Keratinocyte (primary cell): ENCODE results near the gene R3HDM2. TPM values are rescaled to one million over a fixed set of nuclear protein-coding genes. Genes with fewer than 3 reads are reported as not detected.
A peak's percentile ranks its signal among the peaks of the same experiment; 100 is the strongest.

Experiments
- DNase-seq: peaks from one replicate; pipeline ENCODE4 v3.0.0-alpha.2; 2011; ENCODE audit warnings: low read depth, missing footprints, low spot score
- FAIRE-seq: peaks from 2 replicates; lab custom pipeline; 2011; peaks lifted over from hg19 to GRCh38; lab: Jason Lieb, UNC
- H2AFZ ChIP-seq: 2 replicates; pipeline ENCODE4 v1.6.0; 2012; ENCODE audit warnings: low read length, control low read depth, inconsistent platforms; ENCODE audit not compliant: control insufficient read depth
- H3K27ac ChIP-seq: 2 replicates; pipeline ENCODE4 v1.5.1; 2011; ENCODE audit warnings: low read length; ENCODE audit not compliant: control insufficient read depth, insufficient read depth
- H3K27me3 ChIP-seq: 3 replicates; pipeline ENCODE4 v1.6.0; 2011; ENCODE audit warnings: low read length; ENCODE audit not compliant: control insufficient read depth, insufficient read depth; ENCODE audit errors: extremely low read depth
- H3K36me3 ChIP-seq, 2 experiments: 2 replicates in 1 of 2; 3 replicates in 1 of 2; pipeline ENCODE4 v1.5.1; 2011; ENCODE audit warnings: low read length in 2 of 2, mild to moderate bottlenecking in 1 of 2; ENCODE audit not compliant: control insufficient read depth in 2 of 2, insufficient read depth in 2 of 2; ENCODE audit errors: extremely low read depth in 1 of 2
- H3K4me1 ChIP-seq: 3 replicates; pipeline ENCODE4 v1.5.1; 2011; ENCODE audit warnings: low read length; ENCODE audit not compliant: control insufficient read depth, insufficient read depth; ENCODE audit errors: extremely low read depth
- H3K4me2 ChIP-seq: 3 replicates; pipeline ENCODE4 v1.6.0; 2011; ENCODE audit warnings: low read depth, low read length; ENCODE audit not compliant: control insufficient read depth, insufficient read depth; ENCODE audit errors: extremely low read depth
- H3K4me3 ChIP-seq, 3 experiments: fragments of 200-600 bp in 1 of 3; sonication (generic) in 1 of 3; 2 replicates in 2 of 3; 3 replicates in 1 of 3; pipeline ENCODE4 v1.5.1; 2011 to 2016; ENCODE audit warnings: low read length in 3 of 3, mild to moderate bottlenecking in 3 of 3, control low read depth in 2 of 3, inconsistent platforms in 1 of 3, low read depth in 1 of 3, mixed read lengths in 1 of 3, mixed run types in 1 of 3, moderate library complexity in 1 of 3; ENCODE audit not compliant: control insufficient read depth in 2 of 3, insufficient read depth in 2 of 3; ENCODE audit errors: extremely low read depth in 1 of 3
- H3K79me2 ChIP-seq: 2 replicates; pipeline ENCODE4 v1.6.0; 2012; ENCODE audit warnings: low read length; ENCODE audit not compliant: control insufficient read depth, insufficient read depth
- H3K9ac ChIP-seq: 3 replicates; pipeline ENCODE4 v1.6.0; 2011; ENCODE audit warnings: low read length; ENCODE audit not compliant: control insufficient read depth, insufficient read depth; ENCODE audit errors: extremely low read depth
- H3K9me1 ChIP-seq: 3 replicates; pipeline ENCODE4 v1.6.0; 2011; ENCODE audit warnings: low read length; ENCODE audit not compliant: control insufficient read depth, insufficient read depth; ENCODE audit errors: extremely low read depth
- H3K9me3 ChIP-seq: 2 replicates; pipeline ENCODE4 v1.5.1; 2012; ENCODE audit warnings: low read depth, low read length; ENCODE audit not compliant: control insufficient read depth
- H4K20me1 ChIP-seq: 3 replicates; pipeline ENCODE4 v1.6.0; 2011; ENCODE audit warnings: low read length; ENCODE audit not compliant: control insufficient read depth, insufficient read depth; ENCODE audit errors: extremely low read depth
- CTCF ChIP-seq, 3 experiments: IDR thresholded peaks in 1 of 3; conservative IDR thresholded peaks in 1 of 3; optimal IDR thresholded peaks in 1 of 3; 2 replicates in 2 of 3; 3 replicates in 1 of 3; pipeline versions ENCODE3 to v1.5.1; 2011; ENCODE audit warnings: low read length in 3 of 3, mild to moderate bottlenecking in 3 of 3, moderate library complexity in 2 of 3, control low read depth in 1 of 3, inconsistent platforms in 1 of 3; ENCODE audit not compliant: insufficient read depth in 2 of 3; ENCODE audit errors: extremely low read depth in 1 of 3
- EZH2 ChIP-seq: IDR thresholded peaks from one replicate; pipeline ENCODE4 v1.6.1; 2012; ENCODE audit warnings: inconsistent platforms, mild to moderate bottlenecking, low read length, moderate library complexity
- dilution Hi-C: fragments of 300-500 bp; cut with MboI; formaldehyde crosslinking; loops from one replicate; pipeline ENCODE4 v1.7.0; 2020; ENCODE audit warnings: low sequenced_read_pairs; ENCODE audit not compliant: extremely low pct_ligation_motif_present
- polyA plus RNA-seq, 5 experiments: library from polyadenylated mRNA; depleted of rRNA in 3 of 5; stranded (reverse) in 3 of 5; stranded (forward) in 1 of 5; unstranded in 1 of 5; fragments of >200 nt; gene quantifications; 1 replicate in 1 of 5; 2 replicates in 3 of 5; 3 replicates in 1 of 5; pipeline versions ENCODE4 v1.2.1 to v1.2.3, GENCODE V29; 2011 to 2012; ENCODE audit warnings: missing spikeins in 2 of 5, low read depth in 1 of 5, low replicate concordance in 1 of 5

The R3HDM2 gene
- polyA plus RNA-seq, 1 donor (not counting 4 experiments of a cell fraction or from before 2014, with no cell fraction given) = 11.1 TPM

- H3K9me3 ChIP-seq = no peaks in the 10 kb centered on the region
- no peak overlapping the region for H2AFZ ChIP-seq
- H3K4me1 ChIP-seq = peaks cover 36% of the 10 kb centered on the region
- H4K20me1 ChIP-seq = no peaks in the 10 kb centered on the region
- peaks cover 0 to 5% of the 10 kb centered on the region in 2 experiments for H3K36me3 ChIP-seq
- H3K79me2 ChIP-seq = no peaks in the 10 kb centered on the region
- DNase-seq (no peak), FAIRE-seq (peak; percentile 60)
- dilution Hi-C loops = no loop called here
- H3K27ac ChIP-seq = peak overlapping the region; percentile 25
- H3K4me2 ChIP-seq = peak overlapping the region; percentile 37
- no peaks in the 10 kb centered on the region for H3K9me1 ChIP-seq
- H3K9ac ChIP-seq = no peak overlapping the region
- H3K4me3 ChIP-seq = peak overlapping the region in 1 of 3 experiments; percentile 23
- TF ChIP-seq CTCF (optimal IDR thresholded peaks at IDR 0.05 in 1 of 3, IDR thresholded peaks at IDR 0.05 in 1 of 3, conservative IDR thresholded peaks at IDR 0.05 in 1 of 3; ENCODE audit: extremely low read depth in 1 of 3, insufficient read depth in 2 of 3, low read length in 3 of 3) (no peak), EZH2 (no peak)
- H3K27me3 ChIP-seq = peaks cover 33% of the 10 kb centered on the region
Measured at GRCh38 chr12:57213763-57214397, 217.0 kb downstream of the R3HDM2 start.

GRCh38 chr12:57213058-57213715 is 217.7 kb downstream of the R3HDM2 start:
- peaks cover 32% of the 10 kb centered on the region for H3K27me3 ChIP-seq
- H3K4me3 ChIP-seq = peak overlapping the region in 1 of 3 experiments; percentile 23
- DNase-seq (no peak), FAIRE-seq (peak; percentile 81)
- dilution Hi-C loops = no loop called here
- no peaks in the 10 kb centered on the region for H3K79me2 ChIP-seq
- no peaks in the 10 kb centered on the region for H3K9me3 ChIP-seq
- no peak overlapping the region for H3K9ac ChIP-seq
- H3K36me3 ChIP-seq = peaks cover 0 to 7% of the 10 kb centered on the region in 2 experiments
- no peaks in the 10 kb centered on the region for H4K20me1 ChIP-seq
- H3K4me1 ChIP-seq = peaks cover 29% of the 10 kb centered on the region
- no peak for TF ChIP-seq EZH2
- peak in 2 of 3 experiments; percentile 92 to 98 for TF ChIP-seq CTCF (optimal IDR thresholded peaks at IDR 0.05 in 1 of 3, IDR thresholded peaks at IDR 0.05 in 1 of 3, conservative IDR thresholded peaks at IDR 0.05 in 1 of 3; ENCODE audit: extremely low read depth in 1 of 3, insufficient read depth in 2 of 3, low read length in 3 of 3)
- H3K9me1 ChIP-seq = no peaks in the 10 kb centered on the region
- peak overlapping the region; percentile 37 for H3K4me2 ChIP-seq
- H2AFZ ChIP-seq = no peak overlapping the region
- peak overlapping the region; percentile 25 for H3K27ac ChIP-seq
